HCT116 (cell line): ENCODE data around the gene STX1B. TPM values are rescaled to one million over a fixed set of nuclear protein-coding genes. Genes with fewer than 3 reads are reported as not detected.

Experiments used
- ATAC-seq: fragments of 200-7000 bp; cut with Tn5 transposase; 2 replicates; pipeline ENCODE4 v1.9.1; 2020; ENCODE audit warnings: mild to moderate bottlenecking, moderate library complexity
- BruUV-seq: library from RNA; stranded (reverse); fragments of 400-500 nt; replicated peaks from 2 replicates; lab custom pipeline; 2021; lab: Mats Ljungman, UMichigan
- CTCF ChIA-PET: fragments of 300-600 bp; sonication (Branson Sonifier 250); formaldehyde crosslinking; loops from one replicate; lab custom pipeline; 2021; ENCODE audit warnings: antibody characterized with exemption; lab: Charles Lee
- POLR2A ChIA-PET: fragments of 300-600, 350-600 bp; sonication (Branson Sonifier 250); formaldehyde crosslinking; loops from one replicate; lab custom pipeline; 2021; ENCODE audit warnings: antibody characterized with exemption; lab: Charles Lee
- RAD21 ChIA-PET, 2 experiments: fragments of 300-600 bp; sonication (Branson Sonifier 250); formaldehyde crosslinking; loops; one replicate each; lab custom pipeline; 2023; ENCODE audit warnings: low total read pairs in 2 of 2; ENCODE audit not compliant: uncharacterized antibody in 2 of 2, unreplicated experiment in 2 of 2, low non-redundant PET in 1 of 2; lab: Charles Lee
- DNase-seq: peaks from one replicate; pipeline ENCODE4 v3.0.0-alpha.2; 2010; ENCODE audit warnings: low read depth, low spot score
- H2AFZ ChIP-seq: fragments of 200-600 bp; shearing (Covaris generic), sonication (generic); 2 replicates; pipeline ENCODE4 v1.6.1; 2017; ENCODE audit warnings: low read depth, mixed run types, mixed read lengths, antibody characterized with exemption, low read length; ENCODE audit not compliant: poor library complexity, severe bottlenecking
- H3K27ac ChIP-seq: 2 replicates; pipeline ENCODE4 v1.5.1; 2012; ENCODE audit warnings: low read depth, low read length
- H3K27me3 ChIP-seq: fragments of 200-600 bp; sonication (generic); 2 replicates; pipeline ENCODE4 v1.6.1; 2016; ENCODE audit warnings: mixed run types, low read length, mixed read lengths; ENCODE audit not compliant: insufficient read depth
- H3K36me3 ChIP-seq, 2 experiments: fragments of 200-500 bp in 1 of 2; fragments of 200-600 bp in 1 of 2; sonication (Bioruptor generic) in 1 of 2; sonication (generic) in 1 of 2; 2 replicates each; pipeline versions ENCODE4 v1.5.1 to v1.6.1; 2014 to 2016; ENCODE audit warnings: low read length in 2 of 2, inconsistent platforms in 1 of 2, mixed read lengths in 1 of 2, mixed run types in 1 of 2; ENCODE audit not compliant: insufficient read depth in 2 of 2, control insufficient read depth in 1 of 2
- H3K4me1 ChIP-seq, 2 experiments: fragments of 200-600 bp in 1 of 2; sonication (generic) in 1 of 2; 2 replicates each; pipeline versions ENCODE4 v1.5.1 to v1.6.1; 2012 to 2017; ENCODE audit warnings: low read length in 2 of 2, inconsistent platforms in 1 of 2, mild to moderate bottlenecking in 1 of 2, mixed read lengths in 1 of 2, mixed run types in 1 of 2, moderate library complexity in 1 of 2; ENCODE audit not compliant: insufficient read depth in 2 of 2, control insufficient read depth in 1 of 2
- H3K4me2 ChIP-seq: fragments of 200-600 bp; sonication (generic); 2 replicates; pipeline ENCODE4 v1.6.1; 2017; ENCODE audit warnings: mixed run types, low read length, mixed read lengths
- H3K4me3 ChIP-seq, 2 experiments: fragments of 200-600 bp in 1 of 2; sonication (generic) in 1 of 2; replicated peaks in 1 of 2; 2 replicates each; pipeline ENCODE4 v1.5.1; 2011 to 2016; ENCODE audit warnings: low read length in 2 of 2, control low read depth in 1 of 2, low read depth in 1 of 2, mild to moderate bottlenecking in 1 of 2, mixed read lengths in 1 of 2, mixed run types in 1 of 2
- H3K79me2 ChIP-seq: fragments of 200-600 bp; sonication (generic); 2 replicates; pipeline ENCODE4 v1.6.1; 2017; ENCODE audit warnings: mild to moderate bottlenecking, mixed run types, low read length, moderate library complexity, mixed read lengths; ENCODE audit not compliant: insufficient read depth
- H3K9ac ChIP-seq: fragments of 200-600 bp; sonication (generic); 2 replicates; pipeline ENCODE4 v1.6.1; 2016; ENCODE audit warnings: low read length, mixed read lengths
- H3K9me2 ChIP-seq: fragments of 200-600 bp; sonication (generic), shearing (Covaris generic); 2 replicates; pipeline ENCODE4 v1.6.1; 2017; ENCODE audit warnings: mixed run types, mild to moderate bottlenecking, moderate library complexity; ENCODE audit not compliant: insufficient read depth
- H3K9me3 ChIP-seq, 2 experiments: fragments of 200-500 bp in 1 of 2; fragments of 200-600 bp in 1 of 2; sonication (Bioruptor generic) in 1 of 2; sonication (generic) in 1 of 2; 2 replicates each; pipeline ENCODE4 v1.6.1; 2014 to 2017; ENCODE audit warnings: low read length in 2 of 2, mixed read lengths in 2 of 2, inconsistent platforms in 1 of 2, low read depth in 1 of 2, mild to moderate bottlenecking in 1 of 2, mixed run types in 1 of 2, moderate library complexity in 1 of 2; ENCODE audit not compliant: control insufficient read depth in 1 of 2, insufficient read depth in 1 of 2
- H4K20me1 ChIP-seq: fragments of 200-600 bp; sonication (generic), shearing (Covaris generic); 2 replicates; pipeline ENCODE4 v1.6.1; 2017; ENCODE audit warnings: mixed run types, mild to moderate bottlenecking, moderate library complexity; ENCODE audit not compliant: insufficient read depth
- CEBPB ChIP-seq: IDR thresholded peaks from 2 replicates; pipeline ENCODE4 v1.6.1; 2012; ENCODE audit warnings: low read depth
- CTCF ChIP-seq, 3 experiments: fragments of 200-600 bp in 1 of 3; sonication (generic) in 1 of 3; IDR thresholded peaks in 2 of 3; conservative IDR thresholded peaks in 1 of 3; 2 replicates each; pipeline ENCODE4 v1.5.1; 2012 to 2017; ENCODE audit warnings: low read depth in 2 of 3, low read length in 2 of 3, antibody characterized with exemption in 1 of 3, borderline replicate concordance in 1 of 3, control low read depth in 1 of 3, mild to moderate bottlenecking in 1 of 3, mixed read lengths in 1 of 3, mixed run types in 1 of 3, moderate library complexity in 1 of 3; ENCODE audit not compliant: insufficient read depth in 1 of 3
- EGR1 ChIP-seq: IDR thresholded peaks from 2 replicates; pipeline ENCODE4 v1.6.1; 2012; ENCODE audit warnings: low read depth
- JUND ChIP-seq: IDR thresholded peaks from 2 replicates; pipeline ENCODE4 v1.6.1; 2012
- POLR2AphosphoS5 ChIP-seq: IDR thresholded peaks from 2 replicates; pipeline ENCODE4 v1.6.1; 2011; ENCODE audit warnings: mild to moderate bottlenecking, low read depth, low read length, moderate library complexity
- RAD21 ChIP-seq: IDR thresholded peaks from 2 replicates; pipeline ENCODE4 v1.6.1; 2012; ENCODE audit warnings: low read depth, mild to moderate bottlenecking
- SP1 ChIP-seq: IDR thresholded peaks from 2 replicates; pipeline ENCODE4 v1.6.1; 2012; ENCODE audit warnings: low read depth
- SRF ChIP-seq: IDR thresholded peaks from 2 replicates; pipeline ENCODE4 v1.6.1; 2012; ENCODE audit warnings: low read depth
- ZBTB33 ChIP-seq: IDR thresholded peaks from 2 replicates; pipeline ENCODE4 v1.6.1; 2011; ENCODE audit warnings: mild to moderate bottlenecking, low read length, moderate library complexity; ENCODE audit not compliant: insufficient replicate concordance; ENCODE audit errors: extremely low read depth
- intact Hi-C: fragments of 100-400 bp; cut with micrococcal nuclease; formaldehyde crosslinking; loops from 2 replicates; pipeline ENCODE4 v1.10.0; 2022
- total RNA-seq: library from RNA; stranded (reverse); gene quantifications from one replicate; pipeline ENCODE4 v1.2.1, GENCODE V29; 2021; ENCODE audit not compliant: unreplicated experiment

STX1B gene
- total RNA-seq, 1 experiment from 2014 or later = 1.6 TPM

DNA sequence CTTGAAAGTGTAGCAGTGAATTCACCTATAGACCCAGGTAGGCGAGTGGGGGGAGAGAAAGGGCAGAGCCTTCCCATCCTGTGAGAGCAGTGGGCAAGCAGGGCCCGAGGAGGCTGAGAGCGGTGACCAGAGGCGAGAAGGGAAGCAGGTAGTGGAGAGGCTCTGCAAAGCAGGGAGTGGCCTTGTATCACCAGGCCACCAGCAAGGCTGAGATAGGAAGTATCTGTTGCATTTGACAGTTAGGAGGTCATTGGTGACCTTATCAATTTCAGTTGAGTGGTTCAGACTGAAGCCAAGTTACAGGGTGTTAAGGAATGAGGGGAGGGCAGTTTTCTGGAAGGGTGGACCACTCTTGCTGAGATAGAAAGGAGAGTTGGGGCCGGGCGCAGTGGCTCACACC is 36.1 kb downstream of the STX1B start:
- Histone ChIP-seq H3K4me1 (no peaks in the 10 kb centered on the region), H3K9ac (no peak overlapping the region)
- no TSS peak for BruUV-seq
- TF ChIP-seq POLR2AphosphoS5 (no peak), EGR1 (no peak), SRF (no peak), JUND (no peak), CTCF (IDR thresholded peaks at IDR 0.05 in 2 of 3, conservative IDR thresholded peaks at IDR 0.05 in 1 of 3; ENCODE audit: borderline replicate concordance in 1 of 3, insufficient read depth in 1 of 3, low read depth in 2 of 3, low read length in 2 of 3) (no peak), SP1 (no peak), RAD21 (no peak), CEBPB (no peak)
- TF ChIP-seq, all 23 proteins: peak for 0
- Histone ChIP-seq H3K9me3 (no peaks in the 10 kb centered on the region), H3K36me3 (peaks cover 29 to 51% of the 10 kb centered on the region in 2 experiments; a peak in 3 of 4 replicates), H3K4me3 (no peak overlapping the region), H3K9me2 (no peaks in the 10 kb centered on the region), H3K79me2 (peaks cover 3% of the 10 kb centered on the region; the same call in 1 of the 2 replicates), H3K4me2 (no peak overlapping the region), H4K20me1 (no peaks in the 10 kb centered on the region), H3K27me3 (no peaks in the 10 kb centered on the region), H3K27ac (no peak overlapping the region), H2AFZ (no peak overlapping the region)
- POLR2A ChIA-PET = no interaction called here
- ATAC-seq = no peak
- RAD21 ChIA-PET = no interaction called here
- intact Hi-C loops = no loop called here
- CTCF ChIA-PET = no interaction called here
- DNase-seq = no peak

- no peak overlapping the region for H3K4me2 ChIP-seq
- DNase-seq = no peak
- POLR2A ChIA-PET = no interaction called here
These were observed 37.6 kb downstream of the STX1B start for GRCh38 chr16:30972872-30973271.

More at GRCh38 chr16:30972872-30973271, 37.6 kb downstream of the STX1B start:
- intact Hi-C loops = no loop called here
- TF ChIP-seq CTCF (IDR thresholded peaks at IDR 0.05 in 2 of 3, conservative IDR thresholded peaks at IDR 0.05 in 1 of 3; ENCODE audit: borderline replicate concordance in 1 of 3, insufficient read depth in 1 of 3, low read depth in 2 of 3, low read length in 2 of 3) (peak in 2 of 3 experiments; percentile 21 to 31; a peak in 3 of 6 replicates), SP1 (no peak), ZBTB33 (no peak)
- Histone ChIP-seq H3K9me2 (no peaks in the 10 kb centered on the region), H3K9me3 (no peaks in the 10 kb centered on the region), H3K36me3 (peaks cover 34 to 47% of the 10 kb centered on the region in 2 experiments), H3K27ac (no peak overlapping the region), H3K9ac (no peak overlapping the region), H2AFZ (no peak overlapping the region), H4K20me1 (no peaks in the 10 kb centered on the region), H3K79me2 (peaks cover 3% of the 10 kb centered on the region; the same call in 1 of the 2 replicates), H3K27me3 (no peaks in the 10 kb centered on the region), H3K4me1 (no peaks in the 10 kb centered on the region), H3K4me3 (no peak overlapping the region)
- BruUV-seq = no TSS peak
- RAD21 ChIA-PET = no interaction called here
- CTCF ChIA-PET = interaction anchor here (1.1 kb wide), 1 partner anchor 19 kb away, joined by 5 read pairs; no protein-coding TSS in a partner anchor
- ATAC-seq = peak; percentile 62
